ENCODE results near the gene FOXO4. TPM values are rescaled to one million over a fixed set of nuclear protein-coding genes. Genes with fewer than 3 reads are reported as not detected.

The FOXO4 gene
- total and polyA plus RNA-seq, 10 of the 15 experiments (the other 5 are each of a cell fraction or from before 2014, with no cell fraction given) = 0.05 to 6.9 (median 2.3) TPM

- ChIA-PET SMC1A (ENCODE audit: uncharacterized antibody, unreplicated experiment) (interaction anchor here (2.2 to 6.2 kb wide), 5 partner anchors 9 to 80 kb away, joined by 7 to 46 read pairs (median 18); partner anchors contain the start of genes IL2RG and MED12), POLR2A (interaction anchor here (0.6 to 5.8 kb wide), 5 partner anchors 10 to 78 kb away, joined by 3 to 60 read pairs (median 4); partner anchors contain the start of genes IL2RG and MED12), CTCF (interaction anchor here (0.7 to 5.2 kb wide), 7 partner anchors 10 to 104 kb away, joined by 3 to 82 read pairs (median 15); partner anchors contain the start of genes IL2RG and MED12), RAD21 (ENCODE audit: unreplicated experiment) (interaction anchor here (1.9 to 3.3 kb wide), 3 partner anchors 9 to 27 kb away, joined by 7 to 28 read pairs (median 19); partner anchors contain the start of genes IL2RG and MED12)
- intact Hi-C loops (cut with micrococcal nuclease; ENCODE audit: unreplicated experiment) = no loop called here
- 78% methylated on average over 3 of the region's 3 CpGs for whole genome bisulfite sequencing (ENCODE audit: insufficient coverage, insufficient replicate concordance, low lambda C conversion rate, missing lambda C conversion rate)
- DNase-seq (ENCODE audit: low read depth, low spot score) (no peak), FAIRE-seq (no peak), ATAC-seq (no peak)
- H3K79me2 ChIP-seq (ENCODE audit: control insufficient read depth, insufficient read depth, low read length) = no peaks in the 10 kb centered on the region
- H3K9ac ChIP-seq (ENCODE audit: control insufficient read depth, insufficient read depth, low read length) = no peak overlapping the region
- H4K20me1 ChIP-seq (ENCODE audit: control insufficient read depth, insufficient read depth) = no peaks in the 10 kb centered on the region
- H3K36me3 ChIP-seq (ENCODE audit: control insufficient read depth in 2 of 2, insufficient read depth in 2 of 2, low read length in 1 of 2) = no peaks in the 10 kb centered on the region
- in situ Hi-C loops (cut with MboI) = no loop called here
- H3K27me3 ChIP-seq (replicated peaks in 1 of 2; ENCODE audit: control insufficient read depth in 2 of 2, insufficient read depth in 2 of 2, low read length in 1 of 2) = no peaks in the 10 kb centered on the region
- no peak overlapping the region for H3K27ac ChIP-seq (ENCODE audit: control insufficient read depth, insufficient read depth)
- H3K4me1 ChIP-seq (ENCODE audit: control insufficient read depth, insufficient read depth, low read length) = peaks cover 3% of the 10 kb centered on the region; the same call in 1 of the 2 replicates
- TF ChIP-seq MEF2B (IDR thresholded peaks at IDR 0.05; ENCODE audit: partially characterized antibody, poor library complexity, severe bottlenecking) (no peak), FOXK2 (IDR thresholded peaks at IDR 0.05) (no peak), ATF3 (IDR thresholded peaks at IDR 0.05; ENCODE audit: borderline replicate concordance, extremely low read depth, low read depth, low read length) (no peak), E2F4 (IDR thresholded peaks at IDR 0.05; ENCODE audit: low read depth, low read length) (no peak), STAT1 (conservative IDR thresholded peaks at IDR 0.05) (no peak), KDM1A (IDR thresholded peaks at IDR 0.05; ENCODE audit: borderline replicate concordance) (no peak), IKZF2 (IDR thresholded peaks at IDR 0.05) (no peak), NFYB (IDR thresholded peaks at IDR 0.05; ENCODE audit: insufficient read depth, low read depth, low read length) (no peak), BHLHE40 (IDR thresholded peaks at IDR 0.05; ENCODE audit: borderline replicate concordance in 1 of 2, low read depth in 2 of 2, low read length in 1 of 2) (no peak), YY1 (IDR thresholded peaks at IDR 0.05; ENCODE audit: low read depth, low read length) (no peak)
- TF ChIP-seq, protein P1, sequence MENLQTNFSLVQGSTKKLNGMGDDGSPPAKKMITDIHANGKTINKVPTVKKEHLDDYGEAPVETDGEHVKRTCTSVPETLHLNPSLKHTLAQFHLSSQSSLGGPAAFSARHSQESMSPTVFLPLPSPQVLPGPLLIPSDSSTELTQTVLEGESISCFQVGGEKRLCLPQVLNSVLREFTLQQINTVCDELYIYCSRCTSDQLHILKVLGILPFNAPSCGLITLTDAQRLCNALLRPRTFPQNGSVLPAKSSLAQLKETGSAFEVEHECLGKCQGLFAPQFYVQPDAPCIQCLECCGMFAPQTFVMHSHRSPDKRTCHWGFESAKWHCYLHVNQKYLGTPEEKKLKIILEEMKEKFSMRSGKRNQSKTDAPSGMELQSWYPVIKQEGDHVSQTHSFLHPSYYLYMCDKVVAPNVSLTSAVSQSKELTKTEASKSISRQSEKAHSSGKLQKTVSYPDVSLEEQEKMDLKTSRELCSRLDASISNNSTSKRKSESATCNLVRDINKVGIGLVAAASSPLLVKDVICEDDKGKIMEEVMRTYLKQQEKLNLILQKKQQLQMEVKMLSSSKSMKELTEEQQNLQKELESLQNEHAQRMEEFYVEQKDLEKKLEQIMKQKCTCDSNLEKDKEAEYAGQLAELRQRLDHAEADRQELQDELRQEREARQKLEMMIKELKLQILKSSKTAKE (IDR thresholded peaks at IDR 0.05; ENCODE audit: low read depth, poor library complexity, severe bottlenecking) = no peak
- H3K9me3 ChIP-seq (replicated peaks; ENCODE audit: control insufficient read depth, insufficient read depth, low read length) = no peaks in the 10 kb centered on the region; the same call in 2 of the 3 replicates
- H3K4me2 ChIP-seq (ENCODE audit: control insufficient read depth, insufficient read depth) = no peak overlapping the region
- no peak overlapping the region for H2AFZ ChIP-seq (ENCODE audit: control insufficient read depth, low read depth, low read length)
- H3K4me3 ChIP-seq = no peak overlapping the region
- no TSS peak for BruUV-seq (replicated peaks)
Measured at GRCh38 chrX:71102292-71102691, 6.6 kb downstream of the FOXO4 start.

Measured in GM12878 (cell line).